ENCODE results near the gene EFHC2.

DNA sequence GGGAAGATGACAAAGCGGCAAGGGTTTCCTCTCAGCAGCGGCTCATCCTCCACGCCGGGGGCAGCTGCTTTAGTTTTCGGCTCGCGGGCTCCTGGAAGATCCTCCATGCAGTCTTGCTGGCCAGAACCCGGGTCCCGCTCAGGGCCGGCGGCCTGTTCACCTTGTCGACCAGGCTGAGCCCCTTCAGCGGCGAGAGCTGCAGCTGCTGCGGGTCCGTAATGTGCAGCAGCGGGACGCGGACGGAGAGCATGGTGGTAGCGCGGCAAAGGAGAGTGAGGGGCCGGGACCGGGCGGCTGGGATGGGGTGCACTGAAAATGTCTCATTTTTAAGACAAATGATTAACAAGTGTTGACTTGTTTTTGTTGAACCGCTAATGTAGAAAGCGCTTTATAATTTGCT lies 33.2 kb downstream of the EFHC2 start:
- no peak for TF ChIP-seq SP1 (IDR thresholded peaks at IDR 0.05; ENCODE audit: low read depth, low read length)
- no peak for TF ChIP-seq CHD2 (IDR thresholded peaks at IDR 0.05; ENCODE audit: low read length)
- TF ChIP-seq POU5F1 (IDR thresholded peaks at IDR 0.05; ENCODE audit: low read depth, low read length), result no peak
- no peak for TF ChIP-seq POLR2AphosphoS5 (IDR thresholded peaks at IDR 0.05; ENCODE audit: low read depth, low read length)
- no peak for TF ChIP-seq POLR2A (IDR thresholded peaks at IDR 0.05; ENCODE audit: control extremely low read depth in 1 of 2, low read depth in 2 of 2, low read length in 2 of 2)
- TF ChIP-seq EZH2 (IDR thresholded peaks at IDR 0.05; ENCODE audit: low read depth, low read length, severe bottlenecking), result no peak
